Natural killer cell (primary cell): ENCODE measurements around the gene CDC73. TPM values are rescaled to one million over a fixed set of nuclear protein-coding genes. Genes with fewer than 3 reads are reported as not detected.

Source experiments
- ATAC-seq, 3 donors: fragments of 150-1000 bp in 2 of 3; fragments of 200-7000 bp in 1 of 3; cut with Tn5 transposase; 1 replicate in 1 of 3; 2 replicates in 2 of 3; pipeline ENCODE4 v1.10.0; 2021; ENCODE audit warnings: mild to moderate bottlenecking in 2 of 3, moderate library complexity in 2 of 3
- DNase-seq, 2 donors: peaks; one replicate each; pipeline versions ENCODE4 v3.0.0 to v3.0.0-alpha.2; 2013 to 2021; ENCODE audit warnings: mixed read lengths in 1 of 2
- H3K27ac ChIP-seq: one replicate; pipeline ENCODE4 v1.5.1; 2013; ENCODE audit warnings: mild to moderate bottlenecking, low read length
- H3K27me3 ChIP-seq: one replicate; pipeline ENCODE4 v1.6.1; 2013; ENCODE audit warnings: low read length; ENCODE audit not compliant: control insufficient read depth, insufficient read depth
- H3K36me3 ChIP-seq: one replicate; pipeline ENCODE4 v1.6.1; 2013; ENCODE audit warnings: low read length; ENCODE audit not compliant: control insufficient read depth, insufficient read depth
- H3K4me1 ChIP-seq: one replicate; pipeline ENCODE4 v1.6.1; 2013; ENCODE audit warnings: low read length; ENCODE audit not compliant: control insufficient read depth, insufficient read depth
- H3K4me3 ChIP-seq: one replicate; pipeline ENCODE4 v1.5.1; 2013; ENCODE audit warnings: low read length
- H3K9me3 ChIP-seq: one replicate; pipeline ENCODE4 v1.6.1; 2013; ENCODE audit warnings: low read length; ENCODE audit not compliant: control insufficient read depth, insufficient read depth
- H3K27ac Mint-ChIP-seq, 2 donors: one replicate each; pipeline ENCODE4 v1.8.0; 2022; ENCODE audit warnings: mild to moderate bottlenecking in 2 of 2, mixed read lengths in 2 of 2, moderate library complexity in 1 of 2
- H3K27me3 Mint-ChIP-seq, 2 donors: one replicate each; pipeline ENCODE4 v1.8.0; 2022; ENCODE audit warnings: low read depth in 2 of 2, mixed read lengths in 2 of 2
- H3K36me3 Mint-ChIP-seq: one replicate; pipeline ENCODE4 v1.8.0; 2022; ENCODE audit warnings: mixed read lengths
- H3K4me1 Mint-ChIP-seq, 2 donors: one replicate each; pipeline ENCODE4 v1.8.0; 2022; ENCODE audit warnings: mixed read lengths in 2 of 2
- H3K4me3 Mint-ChIP-seq: one replicate; pipeline ENCODE4 v1.8.0; 2022; ENCODE audit warnings: mild to moderate bottlenecking, moderate library complexity, mixed read lengths
- H3K9me3 Mint-ChIP-seq, 2 donors: one replicate each; pipeline ENCODE4 v1.8.0; 2022; ENCODE audit warnings: mixed read lengths in 2 of 2
- CTCF ChIP-seq: fragments of 200-600 bp; IDR thresholded peaks from one replicate; pipeline ENCODE4 v1.8.0; 2022; ENCODE audit warnings: antibody characterized with exemption
- WGBS: methylation state at CpG from one replicate; pipeline ENCODE4 v1.1.7; 2013; ENCODE audit warnings: missing lambda C conversion rate; ENCODE audit not compliant: insufficient coverage; 5-methylcytosine and 5-hydroxymethylcytosine counted together
- intact Hi-C: fragments of 100-400 bp; cut with micrococcal nuclease; formaldehyde crosslinking; loops from one replicate; pipeline ENCODE4 v1.14.2; 2022
- total RNA-seq, 4 donors: library from RNA; stranded (reverse); fragments of 120-200 nt in 1 of 4; gene quantifications; one replicate each; pipeline versions ENCODE4 v1.2.3 to v1.2.4, GENCODE V29; 2013 to 2022

Gene CDC73
- total RNA-seq, 3 donors from 2014 or later (not counting 1 experiment from before 2014, with no cell fraction given) = 73.2 to 86.0 (median 82.6) TPM

- no peak for TF ChIP-seq CTCF
- H3K4me3 ChIP-seq = no peak overlapping the region
- no peaks in the 10 kb centered on the region for H3K27me3 Mint-ChIP-seq
- no peak overlapping the region for H3K27ac ChIP-seq
- WGBS = 62% methylated on average over 7 of the region's 7 CpGs
- DNase-seq = peak in 1 of 2 donors; percentile 9
- H3K36me3 Mint-ChIP-seq = peaks cover 6% of the 10 kb centered on the region
- H3K4me1 ChIP-seq = peaks cover 13% of the 10 kb centered on the region
- peaks cover 41 to 42% of the 10 kb centered on the region in 2 donors for H3K4me1 Mint-ChIP-seq
- peak in 2 of 3 donors; percentile 50 to 70 for ATAC-seq
- H3K4me3 Mint-ChIP-seq = peak overlapping the region; percentile 81
- no peaks in the 10 kb centered on the region for H3K27me3 ChIP-seq
- peaks cover 7% of the 10 kb centered on the region for H3K36me3 ChIP-seq
- H3K27ac Mint-ChIP-seq = peak overlapping the region; percentile 53 to 77
- no peaks in the 10 kb centered on the region for H3K9me3 ChIP-seq
- H3K9me3 Mint-ChIP-seq = no peaks in the 10 kb centered on the region
- intact Hi-C loops = no loop called here
Observed at GRCh38 chr1:193241132-193241827, 119.4 kb downstream of the CDC73 start.

- Histone ChIP-seq H3K4me3 (no peak overlapping the region), H3K4me1 (peaks cover 13% of the 10 kb centered on the region), H3K36me3 (peaks cover 6% of the 10 kb centered on the region), H3K27me3 (no peaks in the 10 kb centered on the region), H3K9me3 (no peaks in the 10 kb centered on the region), H3K27ac (no peak overlapping the region)
- no peak for TF ChIP-seq CTCF
- Mint-ChIP-seq H3K9me3 (no peaks in the 10 kb centered on the region), H3K4me1 (peaks cover 45% of the 10 kb centered on the region in 2 donors), H3K27ac (peak overlapping the region in 1 of 2 donors; percentile 77), H3K4me3 (no peak overlapping the region), H3K27me3 (no peaks in the 10 kb centered on the region), H3K36me3 (peaks cover 8% of the 10 kb centered on the region)
- WGBS = 99% methylated on average over 4 of the region's 4 CpGs
- DNase-seq = no peak
- intact Hi-C loops = no loop called here
- no peak for ATAC-seq
Observed at GRCh38 chr1:193242000-193242399, 120.2 kb downstream of the CDC73 start.

- WGBS = 97% methylated on average over 6 of the region's 7 CpGs
- Mint-ChIP-seq H3K27me3 (no peaks in the 10 kb centered on the region), H3K27ac (no peak overlapping the region)
Observed at GRCh38 chr1:193249187-193249586, 127.4 kb downstream of the CDC73 start.

More at GRCh38 chr1:193249187-193249586, 127.4 kb downstream of the CDC73 start:
- Mint-ChIP-seq H3K4me3 (no peak overlapping the region), H3K36me3 (peaks cover 20% of the 10 kb centered on the region), H3K9me3 (no peaks in the 10 kb centered on the region), H3K4me1 (peaks cover 19 to 20% of the 10 kb centered on the region in 2 donors)
- intact Hi-C loops = no loop called here
- no peak for TF ChIP-seq CTCF
- Histone ChIP-seq H3K4me3 (no peak overlapping the region), H3K4me1 (no peaks in the 10 kb centered on the region), H3K36me3 (peaks cover 28% of the 10 kb centered on the region), H3K27ac (no peak overlapping the region), H3K27me3 (no peaks in the 10 kb centered on the region), H3K9me3 (no peaks in the 10 kb centered on the region)
- ATAC-seq (no peak), DNase-seq (no peak)
